ENCODE data around the gene HAAO.

DNA sequence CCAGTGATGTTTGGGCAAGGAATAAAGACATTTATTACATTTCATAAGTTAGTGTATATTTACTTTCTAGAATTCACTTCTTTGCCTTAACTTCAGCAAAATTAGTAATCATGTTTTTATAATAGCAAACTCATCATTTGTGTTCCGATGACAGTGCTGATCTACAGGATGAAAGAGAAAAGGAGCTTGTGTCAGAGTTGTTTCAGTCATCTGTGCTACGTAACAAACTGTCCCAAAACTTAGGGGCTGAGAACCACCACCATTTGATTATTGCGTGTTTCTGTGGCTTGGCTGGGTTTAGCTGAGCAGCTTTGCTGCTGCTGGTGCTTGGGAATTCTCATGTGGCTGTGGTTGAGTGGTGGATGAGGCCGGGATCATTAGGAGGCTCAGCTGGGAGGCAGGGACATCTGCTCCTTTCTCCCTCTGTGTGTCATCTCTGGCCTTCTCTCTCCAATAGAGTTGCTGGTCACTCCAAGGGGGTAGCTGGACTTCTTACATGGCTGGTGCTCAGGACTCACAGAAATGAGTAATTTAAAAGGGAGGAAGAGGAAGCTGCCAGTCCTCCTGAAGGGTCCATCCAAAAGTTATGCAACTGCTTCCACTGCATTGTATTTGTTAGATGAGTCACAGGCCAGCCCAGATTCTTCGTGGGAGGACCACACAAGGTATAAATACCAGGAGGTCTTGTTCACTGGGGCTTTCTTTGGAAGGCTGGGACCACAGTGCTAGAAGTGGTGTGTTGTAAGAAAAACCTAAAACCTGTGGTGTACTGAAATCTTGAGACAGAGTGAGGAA lies 43.4 kb upstream of the HAAO start:
- no peak for TF ChIP-seq POLR2A (IDR thresholded peaks at IDR 0.05)
- TF ChIP-seq, protein P1, sequence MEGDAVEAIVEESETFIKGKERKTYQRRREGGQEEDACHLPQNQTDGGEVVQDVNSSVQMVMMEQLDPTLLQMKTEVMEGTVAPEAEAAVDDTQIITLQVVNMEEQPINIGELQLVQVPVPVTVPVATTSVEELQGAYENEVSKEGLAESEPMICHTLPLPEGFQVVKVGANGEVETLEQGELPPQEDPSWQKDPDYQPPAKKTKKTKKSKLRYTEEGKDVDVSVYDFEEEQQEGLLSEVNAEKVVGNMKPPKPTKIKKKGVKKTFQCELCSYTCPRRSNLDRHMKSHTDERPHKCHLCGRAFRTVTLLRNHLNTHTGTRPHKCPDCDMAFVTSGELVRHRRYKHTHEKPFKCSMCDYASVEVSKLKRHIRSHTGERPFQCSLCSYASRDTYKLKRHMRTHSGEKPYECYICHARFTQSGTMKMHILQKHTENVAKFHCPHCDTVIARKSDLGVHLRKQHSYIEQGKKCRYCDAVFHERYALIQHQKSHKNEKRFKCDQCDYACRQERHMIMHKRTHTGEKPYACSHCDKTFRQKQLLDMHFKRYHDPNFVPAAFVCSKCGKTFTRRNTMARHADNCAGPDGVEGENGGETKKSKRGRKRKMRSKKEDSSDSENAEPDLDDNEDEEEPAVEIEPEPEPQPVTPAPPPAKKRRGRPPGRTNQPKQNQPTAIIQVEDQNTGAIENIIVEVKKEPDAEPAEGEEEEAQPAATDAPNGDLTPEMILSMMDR (IDR thresholded peaks at IDR 0.05): no peak

Data from right lobe of liver (tissue), 4 donors.